Upper lobe of left lung (tissue), 4 donors: ENCODE data around the gene OLFM4.

Experiments used
- EP300 ChIP-seq, 4 donors: sonication (generic); formaldehyde crosslinking; IDR thresholded peaks; one replicate each; pipeline ENCODE4 v1.5.1; 2017; ENCODE audit warnings: antibody characterized with exemption in 4 of 4, control low read depth in 2 of 4
- POLR2A ChIP-seq, 4 donors: fragments of 450-650 bp; IDR thresholded peaks; one replicate each; pipeline ENCODE4 v1.5.1; 2016 to 2017; ENCODE audit warnings: antibody characterized with exemption in 4 of 4, mild to moderate bottlenecking in 2 of 4
- POLR2AphosphoS5 ChIP-seq, 2 donors: sonication (generic); formaldehyde crosslinking; IDR thresholded peaks; one replicate each; pipeline ENCODE4 v1.5.1; 2017; ENCODE audit warnings: antibody characterized with exemption in 2 of 2
- TF ChIP-seq, protein P1 (sequence below), 6 experiments: fragments of 450-650 bp in 4 of 6; fragments of 200-600 bp in 2 of 6; sonication (generic) in 2 of 6; IDR thresholded peaks; one replicate each; pipeline ENCODE4 v1.5.1; 2016 to 2019; ENCODE audit warnings: antibody characterized with exemption in 6 of 6

DNA sequence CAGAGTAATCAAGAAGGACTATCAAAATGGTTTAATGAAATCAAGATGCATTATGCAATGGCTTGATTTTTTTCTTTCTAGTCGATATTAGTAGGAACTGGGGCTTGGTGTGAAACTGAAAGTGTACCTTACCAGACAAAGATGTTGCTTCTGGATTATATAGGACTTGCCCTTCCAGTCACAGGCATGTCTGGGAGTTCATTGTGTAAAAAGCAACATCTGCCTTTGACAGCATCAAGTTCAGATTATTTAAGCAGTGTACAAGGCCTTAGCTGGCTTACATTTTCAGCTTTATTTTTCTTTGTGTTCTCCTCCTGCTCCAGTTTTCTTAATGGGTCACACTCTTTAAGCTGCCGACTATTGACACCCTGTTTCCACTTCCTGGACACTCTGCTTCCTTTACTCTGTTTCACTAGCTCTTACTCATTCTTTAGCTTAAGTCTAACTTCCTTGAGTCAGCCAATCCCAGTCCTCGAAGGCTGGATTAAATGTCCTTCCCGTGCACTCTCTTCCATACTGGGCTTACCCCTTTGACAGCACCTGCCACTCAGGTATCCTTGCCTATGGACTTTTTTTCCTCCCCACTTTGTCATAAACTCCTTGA lies 29.4 kb upstream of the OLFM4 start:
- TF ChIP-seq POLR2AphosphoS5 (IDR thresholded peaks at IDR 0.05), result no peak
- TF ChIP-seq POLR2A (IDR thresholded peaks at IDR 0.05), result no peak
- TF ChIP-seq, protein P1, sequence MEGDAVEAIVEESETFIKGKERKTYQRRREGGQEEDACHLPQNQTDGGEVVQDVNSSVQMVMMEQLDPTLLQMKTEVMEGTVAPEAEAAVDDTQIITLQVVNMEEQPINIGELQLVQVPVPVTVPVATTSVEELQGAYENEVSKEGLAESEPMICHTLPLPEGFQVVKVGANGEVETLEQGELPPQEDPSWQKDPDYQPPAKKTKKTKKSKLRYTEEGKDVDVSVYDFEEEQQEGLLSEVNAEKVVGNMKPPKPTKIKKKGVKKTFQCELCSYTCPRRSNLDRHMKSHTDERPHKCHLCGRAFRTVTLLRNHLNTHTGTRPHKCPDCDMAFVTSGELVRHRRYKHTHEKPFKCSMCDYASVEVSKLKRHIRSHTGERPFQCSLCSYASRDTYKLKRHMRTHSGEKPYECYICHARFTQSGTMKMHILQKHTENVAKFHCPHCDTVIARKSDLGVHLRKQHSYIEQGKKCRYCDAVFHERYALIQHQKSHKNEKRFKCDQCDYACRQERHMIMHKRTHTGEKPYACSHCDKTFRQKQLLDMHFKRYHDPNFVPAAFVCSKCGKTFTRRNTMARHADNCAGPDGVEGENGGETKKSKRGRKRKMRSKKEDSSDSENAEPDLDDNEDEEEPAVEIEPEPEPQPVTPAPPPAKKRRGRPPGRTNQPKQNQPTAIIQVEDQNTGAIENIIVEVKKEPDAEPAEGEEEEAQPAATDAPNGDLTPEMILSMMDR (IDR thresholded peaks at IDR 0.05), result no peak
- TF ChIP-seq EP300 (IDR thresholded peaks at IDR 0.05), result no peak
